GM23248 (cell line): ENCODE measurements around the gene ACSF3.

Experiments used
- EZH2 ChIP-seq: fragments of 200-600 bp; sonication (generic); IDR thresholded peaks from 2 replicates; pipeline ENCODE4 v1.6.1; 2018; ENCODE audit warnings: antibody characterized with exemption, mild to moderate bottlenecking; ENCODE audit not compliant: insufficient read depth, poor library complexity, severe bottlenecking
- EZH2phosphoT487 ChIP-seq: fragments of 200-600 bp; sonication (generic); IDR thresholded peaks from 2 replicates; pipeline ENCODE4 v1.6.1; 2018; ENCODE audit warnings: antibody characterized with exemption, moderate library complexity, mild to moderate bottlenecking, low read depth; ENCODE audit not compliant: insufficient read depth

GRCh38 chr16:89197033-89197632 lies 103.5 kb downstream of the ACSF3 start:
- TF ChIP-seq EZH2 (no peak), EZH2phosphoT487 (no peak)
